NOMO-1 treated with DMSO at 0.1 percent for 48 hours (cell line): ENCODE measurements around the gene FILIP1L.

ENCODE experiments used
- DNase-seq: peaks from one replicate; lab custom pipeline; 2025; ENCODE audit not compliant: unreplicated experiment; lab: John Stamatoyannopoulos, UW

The FILIP1L gene

DNA sequence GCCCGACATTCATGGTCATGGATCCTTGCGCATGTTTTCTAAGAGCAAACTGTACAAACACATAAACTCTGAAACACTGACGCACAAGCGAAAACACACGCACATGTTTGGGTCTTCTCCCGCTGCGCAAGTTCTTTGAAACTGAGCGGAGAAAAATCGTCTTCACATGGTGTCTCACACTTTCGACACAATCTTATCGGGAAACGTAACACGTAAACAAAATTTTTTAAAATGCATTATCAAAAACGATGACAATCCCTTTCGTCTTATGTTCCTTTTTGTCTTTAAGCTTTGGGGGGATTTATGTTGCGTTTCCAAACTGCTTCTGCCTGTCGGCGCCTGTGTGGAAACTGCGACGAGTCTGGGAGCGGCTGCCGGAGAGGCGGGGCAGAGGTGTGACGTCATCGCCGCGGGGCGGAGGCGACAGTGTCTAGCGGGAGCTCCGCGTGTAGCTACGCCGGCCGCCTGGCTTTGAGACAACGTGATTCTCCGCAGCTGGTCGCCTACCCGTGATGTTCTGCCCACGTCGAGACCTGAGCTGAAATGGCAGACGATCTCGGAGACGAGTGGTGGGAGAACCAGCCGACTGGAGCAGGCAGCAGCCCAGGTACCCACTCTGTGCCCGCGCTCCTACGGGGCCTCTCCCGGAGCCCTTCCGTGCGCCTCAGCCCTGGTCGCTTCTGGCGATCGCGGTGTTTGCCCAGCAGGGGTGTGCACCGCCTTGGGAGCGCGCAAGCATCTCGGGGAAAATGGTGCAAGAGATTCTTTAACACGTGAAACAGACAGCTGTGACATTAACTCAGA, 296.7 kb downstream of the FILIP1L start, which contains the start of gene CMSS1:
CMSS1 (plus strand) TSS at position 426 of the 804 bp plus-strand sequence.
- DNase-seq = peak; percentile 85

DNA sequence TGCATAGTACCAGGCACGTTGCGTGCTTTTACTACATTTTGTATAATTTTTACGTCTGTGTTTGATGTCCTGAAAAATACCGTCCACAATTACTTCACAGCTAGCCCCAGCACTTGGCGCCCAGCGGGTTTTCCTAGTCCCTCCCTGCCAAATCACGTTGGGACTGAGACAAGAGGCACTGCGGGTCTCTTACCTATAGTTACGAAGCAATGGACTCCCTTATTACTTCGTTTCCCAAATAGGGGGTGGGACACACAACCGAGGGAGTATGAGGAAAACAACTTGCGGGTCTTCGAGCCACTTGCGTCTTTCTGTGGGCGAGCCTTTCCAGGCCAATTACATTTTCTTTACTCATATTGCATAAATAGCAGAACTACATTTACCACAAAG, 297.3 kb downstream of the FILIP1L start:
- no peak for DNase-seq

- DNase-seq = no peak
These were observed 303.9 kb downstream of the FILIP1L start for GRCh38 chr3:99810403-99810802.

- DNase-seq = no peak
These were observed 304.7 kb downstream of the FILIP1L start for GRCh38 chr3:99809565-99809964.

GRCh38 chr3:99808163-99808794, 306.0 kb downstream of the FILIP1L start:
- DNase-seq = peak; percentile 19

- DNase-seq = no peak
These were observed 309.1 kb downstream of the FILIP1L start for GRCh38 chr3:99805160-99805559.

DNA sequence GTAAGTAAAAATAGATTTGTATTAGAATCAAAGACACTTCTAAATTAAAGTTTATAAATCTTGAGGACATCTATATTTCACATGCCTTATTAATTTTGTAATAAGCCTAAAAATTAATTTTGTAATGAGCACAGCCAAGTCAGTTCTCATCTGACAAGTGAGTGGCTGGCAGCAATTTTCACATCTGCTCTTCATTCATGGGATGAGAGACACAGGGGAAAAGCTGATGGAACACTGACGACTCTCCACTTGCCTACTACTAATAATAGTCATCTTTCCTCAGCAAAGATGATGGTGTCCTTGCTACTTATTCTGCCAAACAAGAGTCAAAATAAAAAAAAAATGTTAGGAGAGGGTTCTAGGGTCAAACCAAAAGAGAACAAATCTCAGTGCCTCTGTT, 311.0 kb downstream of the FILIP1L start:
- DNase-seq = no peak

DNA sequence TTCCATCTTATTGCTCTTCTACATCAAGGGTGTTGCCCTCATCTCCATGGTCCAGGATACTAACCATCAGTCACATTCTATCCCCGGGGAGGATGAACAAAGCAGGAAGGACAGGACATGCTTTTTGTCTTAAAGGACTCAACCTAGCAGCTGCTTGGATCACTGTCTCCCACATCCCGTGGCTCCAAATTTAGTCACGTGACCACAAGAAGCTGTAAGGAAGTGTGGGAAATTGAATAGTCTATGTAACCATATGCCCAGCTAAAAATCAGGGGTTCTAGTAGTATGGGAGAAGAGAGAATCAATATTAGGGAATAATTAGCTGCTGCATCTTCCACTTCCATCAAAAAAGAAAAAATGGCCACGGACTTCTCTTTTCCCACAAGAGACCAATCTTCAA, 314.9 kb downstream of the FILIP1L start:
- DNase-seq = no peak

DNA sequence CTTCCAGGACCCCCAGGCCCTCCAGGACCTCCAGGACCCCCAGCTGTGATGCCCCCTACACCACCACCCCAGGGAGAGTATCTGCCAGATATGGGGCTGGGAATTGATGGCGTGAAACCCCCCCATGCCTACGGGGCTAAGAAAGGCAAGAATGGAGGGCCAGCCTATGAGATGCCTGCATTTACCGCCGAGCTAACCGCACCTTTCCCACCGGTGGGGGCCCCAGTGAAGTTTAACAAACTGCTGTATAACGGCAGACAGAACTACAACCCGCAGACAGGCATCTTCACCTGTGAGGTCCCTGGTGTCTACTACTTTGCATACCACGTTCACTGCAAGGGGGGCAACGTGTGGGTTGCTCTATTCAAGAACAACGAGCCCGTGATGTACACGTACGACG, 318.7 kb downstream of the FILIP1L start:
- DNase-seq = no peak

- no peak for DNase-seq
These were observed 319.8 kb downstream of the FILIP1L start for GRCh38 chr3:99794485-99794884.

GRCh38 chr3:99789011-99789721, 325.1 kb downstream of the FILIP1L start:
- peak; percentile 14 for DNase-seq
